HCT116 (cell line): Measurements from ENCODE around the gene CEP41. TPM values are rescaled to one million over a fixed set of nuclear protein-coding genes. Genes with fewer than 3 reads are reported as not detected.

Experiments
- ATAC-seq: fragments of 200-7000 bp; cut with Tn5 transposase; 2 replicates; pipeline ENCODE4 v1.9.1; 2020; ENCODE audit warnings: mild to moderate bottlenecking, moderate library complexity
- BruUV-seq: library from RNA; stranded (reverse); fragments of 400-500 nt; replicated peaks from 2 replicates; lab custom pipeline; 2021; lab: Mats Ljungman, UMichigan
- CTCF ChIA-PET: fragments of 300-600 bp; sonication (Branson Sonifier 250); formaldehyde crosslinking; loops from one replicate; lab custom pipeline; 2021; ENCODE audit warnings: antibody characterized with exemption; lab: Charles Lee
- POLR2A ChIA-PET: fragments of 300-600, 350-600 bp; sonication (Branson Sonifier 250); formaldehyde crosslinking; loops from one replicate; lab custom pipeline; 2021; ENCODE audit warnings: antibody characterized with exemption; lab: Charles Lee
- RAD21 ChIA-PET, 2 experiments: fragments of 300-600 bp; sonication (Branson Sonifier 250); formaldehyde crosslinking; loops; one replicate each; lab custom pipeline; 2023; ENCODE audit warnings: low total read pairs in 2 of 2; ENCODE audit not compliant: uncharacterized antibody in 2 of 2, unreplicated experiment in 2 of 2, low non-redundant PET in 1 of 2; lab: Charles Lee
- DNase-seq: peaks from one replicate; pipeline ENCODE4 v3.0.0-alpha.2; 2010; ENCODE audit warnings: low read depth, low spot score
- H2AFZ ChIP-seq: fragments of 200-600 bp; shearing (Covaris generic), sonication (generic); 2 replicates; pipeline ENCODE4 v1.6.1; 2017; ENCODE audit warnings: low read depth, mixed run types, mixed read lengths, antibody characterized with exemption, low read length; ENCODE audit not compliant: poor library complexity, severe bottlenecking
- H3K27ac ChIP-seq: 2 replicates; pipeline ENCODE4 v1.5.1; 2012; ENCODE audit warnings: low read depth, low read length
- H3K27me3 ChIP-seq: fragments of 200-600 bp; sonication (generic); 2 replicates; pipeline ENCODE4 v1.6.1; 2016; ENCODE audit warnings: mixed run types, low read length, mixed read lengths; ENCODE audit not compliant: insufficient read depth
- H3K36me3 ChIP-seq, 2 experiments: fragments of 200-500 bp in 1 of 2; fragments of 200-600 bp in 1 of 2; sonication (Bioruptor generic) in 1 of 2; sonication (generic) in 1 of 2; 2 replicates each; pipeline versions ENCODE4 v1.5.1 to v1.6.1; 2014 to 2016; ENCODE audit warnings: low read length in 2 of 2, inconsistent platforms in 1 of 2, mixed read lengths in 1 of 2, mixed run types in 1 of 2; ENCODE audit not compliant: insufficient read depth in 2 of 2, control insufficient read depth in 1 of 2
- H3K4me1 ChIP-seq, 2 experiments: fragments of 200-600 bp in 1 of 2; sonication (generic) in 1 of 2; 2 replicates each; pipeline versions ENCODE4 v1.5.1 to v1.6.1; 2012 to 2017; ENCODE audit warnings: low read length in 2 of 2, inconsistent platforms in 1 of 2, mild to moderate bottlenecking in 1 of 2, mixed read lengths in 1 of 2, mixed run types in 1 of 2, moderate library complexity in 1 of 2; ENCODE audit not compliant: insufficient read depth in 2 of 2, control insufficient read depth in 1 of 2
- H3K4me2 ChIP-seq: fragments of 200-600 bp; sonication (generic); 2 replicates; pipeline ENCODE4 v1.6.1; 2017; ENCODE audit warnings: mixed run types, low read length, mixed read lengths
- H3K4me3 ChIP-seq, 2 experiments: fragments of 200-600 bp in 1 of 2; sonication (generic) in 1 of 2; replicated peaks in 1 of 2; 2 replicates each; pipeline ENCODE4 v1.5.1; 2011 to 2016; ENCODE audit warnings: low read length in 2 of 2, control low read depth in 1 of 2, low read depth in 1 of 2, mild to moderate bottlenecking in 1 of 2, mixed read lengths in 1 of 2, mixed run types in 1 of 2
- H3K79me2 ChIP-seq: fragments of 200-600 bp; sonication (generic); 2 replicates; pipeline ENCODE4 v1.6.1; 2017; ENCODE audit warnings: mild to moderate bottlenecking, mixed run types, low read length, moderate library complexity, mixed read lengths; ENCODE audit not compliant: insufficient read depth
- H3K9ac ChIP-seq: fragments of 200-600 bp; sonication (generic); 2 replicates; pipeline ENCODE4 v1.6.1; 2016; ENCODE audit warnings: low read length, mixed read lengths
- H3K9me2 ChIP-seq: fragments of 200-600 bp; sonication (generic), shearing (Covaris generic); 2 replicates; pipeline ENCODE4 v1.6.1; 2017; ENCODE audit warnings: mixed run types, mild to moderate bottlenecking, moderate library complexity; ENCODE audit not compliant: insufficient read depth
- H3K9me3 ChIP-seq, 2 experiments: fragments of 200-500 bp in 1 of 2; fragments of 200-600 bp in 1 of 2; sonication (Bioruptor generic) in 1 of 2; sonication (generic) in 1 of 2; 2 replicates each; pipeline ENCODE4 v1.6.1; 2014 to 2017; ENCODE audit warnings: low read length in 2 of 2, mixed read lengths in 2 of 2, inconsistent platforms in 1 of 2, low read depth in 1 of 2, mild to moderate bottlenecking in 1 of 2, mixed run types in 1 of 2, moderate library complexity in 1 of 2; ENCODE audit not compliant: control insufficient read depth in 1 of 2, insufficient read depth in 1 of 2
- H4K20me1 ChIP-seq: fragments of 200-600 bp; sonication (generic), shearing (Covaris generic); 2 replicates; pipeline ENCODE4 v1.6.1; 2017; ENCODE audit warnings: mixed run types, mild to moderate bottlenecking, moderate library complexity; ENCODE audit not compliant: insufficient read depth
- CBX3 ChIP-seq: IDR thresholded peaks from 2 replicates; pipeline ENCODE4 v1.6.1; 2012; ENCODE audit warnings: low read depth
- CTCF ChIP-seq, 3 experiments: fragments of 200-600 bp in 1 of 3; sonication (generic) in 1 of 3; IDR thresholded peaks in 2 of 3; conservative IDR thresholded peaks in 1 of 3; 2 replicates each; pipeline ENCODE4 v1.5.1; 2012 to 2017; ENCODE audit warnings: low read depth in 2 of 3, low read length in 2 of 3, antibody characterized with exemption in 1 of 3, borderline replicate concordance in 1 of 3, control low read depth in 1 of 3, mild to moderate bottlenecking in 1 of 3, mixed read lengths in 1 of 3, mixed run types in 1 of 3, moderate library complexity in 1 of 3; ENCODE audit not compliant: insufficient read depth in 1 of 3
- FOSL1 ChIP-seq: IDR thresholded peaks from 2 replicates; pipeline ENCODE4 v1.6.1; 2012; ENCODE audit warnings: low read depth
- JUND ChIP-seq: IDR thresholded peaks from 2 replicates; pipeline ENCODE4 v1.6.1; 2012
- POLR2A ChIP-seq: IDR thresholded peaks from 2 replicates; pipeline ENCODE4 v1.7.0; 2011; ENCODE audit warnings: borderline replicate concordance; ENCODE audit not compliant: insufficient read depth, insufficient read length; ENCODE audit errors: extremely low read depth
- POLR2AphosphoS5 ChIP-seq: IDR thresholded peaks from 2 replicates; pipeline ENCODE4 v1.6.1; 2011; ENCODE audit warnings: mild to moderate bottlenecking, low read depth, low read length, moderate library complexity
- RAD21 ChIP-seq: IDR thresholded peaks from 2 replicates; pipeline ENCODE4 v1.6.1; 2012; ENCODE audit warnings: low read depth, mild to moderate bottlenecking
- SIN3A ChIP-seq: IDR thresholded peaks from 2 replicates; pipeline ENCODE4 v1.6.1; 2012; ENCODE audit warnings: low read depth
- SRF ChIP-seq: IDR thresholded peaks from 2 replicates; pipeline ENCODE4 v1.6.1; 2012; ENCODE audit warnings: low read depth
- YY1 ChIP-seq: IDR thresholded peaks from 2 replicates; pipeline ENCODE4 v1.6.1; 2011; ENCODE audit warnings: low read length, low read depth, moderate library complexity, mild to moderate bottlenecking; ENCODE audit not compliant: insufficient replicate concordance; ENCODE audit errors: extremely low read depth
- intact Hi-C: fragments of 100-400 bp; cut with micrococcal nuclease; formaldehyde crosslinking; loops from 2 replicates; pipeline ENCODE4 v1.10.0; 2022
- total RNA-seq: library from RNA; stranded (reverse); gene quantifications from one replicate; pipeline ENCODE4 v1.2.1, GENCODE V29; 2021; ENCODE audit not compliant: unreplicated experiment
- TF ChIP-seq, protein P1 (sequence below): IDR thresholded peaks from 2 replicates; pipeline ENCODE4 v1.6.1; 2011; ENCODE audit warnings: mild to moderate bottlenecking, low read length, moderate library complexity; ENCODE audit not compliant: insufficient replicate concordance; ENCODE audit errors: extremely low read depth
- TF ChIP-seq, protein P2 (sequence below): IDR thresholded peaks from 2 replicates; pipeline ENCODE4 v1.6.1; 2012

Gene CEP41
- total RNA-seq, 1 experiment from 2014 or later: 13.6 TPM

DNA sequence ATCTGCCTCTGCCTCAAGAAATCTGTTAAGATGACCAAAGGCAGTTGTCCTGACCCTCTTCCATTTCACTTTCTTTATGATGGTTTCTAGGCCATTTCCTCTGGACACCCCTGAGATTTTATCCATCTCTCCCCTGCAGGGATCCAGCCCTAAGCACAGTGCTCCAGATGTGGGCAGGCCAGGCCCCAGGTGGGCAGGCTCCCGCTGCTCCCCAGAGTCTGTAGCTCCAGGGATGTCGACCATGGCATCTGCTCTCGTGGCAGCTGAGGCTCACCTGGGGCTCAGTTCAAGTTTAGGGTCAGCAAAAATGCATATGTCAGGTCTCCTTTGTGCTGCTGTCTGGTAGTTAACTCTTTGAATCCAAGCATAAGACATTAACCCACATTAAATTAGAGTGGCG is 11.8 kb downstream of the CEP41 start:
- TF ChIP-seq SRF (no peak), POLR2A (no peak), RAD21 (no peak), POLR2AphosphoS5 (no peak), JUND (no peak), CTCF (IDR thresholded peaks at IDR 0.05 in 2 of 3, conservative IDR thresholded peaks at IDR 0.05 in 1 of 3; ENCODE audit: borderline replicate concordance in 1 of 3, insufficient read depth in 1 of 3, low read depth in 2 of 3, low read length in 2 of 3) (no peak), CBX3 (no peak), YY1 (no peak), SIN3A (no peak), FOSL1 (no peak)
- TF ChIP-seq, protein P1, sequence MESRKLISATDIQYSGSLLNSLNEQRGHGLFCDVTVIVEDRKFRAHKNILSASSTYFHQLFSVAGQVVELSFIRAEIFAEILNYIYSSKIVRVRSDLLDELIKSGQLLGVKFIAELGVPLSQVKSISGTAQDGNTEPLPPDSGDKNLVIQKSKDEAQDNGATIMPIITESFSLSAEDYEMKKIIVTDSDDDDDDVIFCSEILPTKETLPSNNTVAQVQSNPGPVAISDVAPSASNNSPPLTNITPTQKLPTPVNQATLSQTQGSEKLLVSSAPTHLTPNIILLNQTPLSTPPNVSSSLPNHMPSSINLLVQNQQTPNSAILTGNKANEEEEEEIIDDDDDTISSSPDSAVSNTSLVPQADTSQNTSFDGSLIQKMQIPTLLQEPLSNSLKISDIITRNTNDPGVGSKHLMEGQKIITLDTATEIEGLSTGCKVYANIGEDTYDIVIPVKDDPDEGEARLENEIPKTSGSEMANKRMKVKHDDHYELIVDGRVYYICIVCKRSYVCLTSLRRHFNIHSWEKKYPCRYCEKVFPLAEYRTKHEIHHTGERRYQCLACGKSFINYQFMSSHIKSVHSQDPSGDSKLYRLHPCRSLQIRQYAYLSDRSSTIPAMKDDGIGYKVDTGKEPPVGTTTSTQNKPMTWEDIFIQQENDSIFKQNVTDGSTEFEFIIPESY: no peak
- TF ChIP-seq, protein P2, sequence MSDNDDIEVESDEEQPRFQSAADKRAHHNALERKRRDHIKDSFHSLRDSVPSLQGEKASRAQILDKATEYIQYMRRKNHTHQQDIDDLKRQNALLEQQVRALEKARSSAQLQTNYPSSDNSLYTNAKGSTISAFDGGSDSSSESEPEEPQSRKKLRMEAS: no peak
- Histone ChIP-seq H2AFZ (no peak overlapping the region), H3K4me1 (peaks cover 3 to 12% of the 10 kb centered on the region in 2 experiments; a peak in 3 of 4 replicates), H3K27ac (no peak overlapping the region), H3K9ac (no peak overlapping the region), H4K20me1 (no peaks in the 10 kb centered on the region), H3K4me3 (no peak overlapping the region), H3K36me3 (no peaks in the 10 kb centered on the region), H3K9me3 (no peaks in the 10 kb centered on the region), H3K9me2 (0 out of 2 replicates have a peak, but pooled peaks cover 3% of the 10 kb centered on the region), H3K27me3 (no peaks in the 10 kb centered on the region), H3K4me2 (no peak overlapping the region), H3K79me2 (no peaks in the 10 kb centered on the region)
- no TSS peak for BruUV-seq
- ChIA-PET POLR2A (no interaction called here), CTCF (no interaction called here), RAD21 (no interaction called here)
- DNase-seq: no peak
- ATAC-seq: no peak
- intact Hi-C loops: no loop called here
